Erythroblast (primary cell): ENCODE data around the gene HTRA1.

Experiments
- GATA1 ChIP-seq: IDR thresholded peaks from 2 replicates; pipeline ENCODE4 v1.6.1; 2011; ENCODE audit warnings: low read depth, mild to moderate bottlenecking, control low read depth, low read length, moderate library complexity
- POLR2A ChIP-seq: IDR thresholded peaks from 2 replicates; pipeline ENCODE4 v1.6.1; 2011; ENCODE audit warnings: mild to moderate bottlenecking, low read length

DNA sequence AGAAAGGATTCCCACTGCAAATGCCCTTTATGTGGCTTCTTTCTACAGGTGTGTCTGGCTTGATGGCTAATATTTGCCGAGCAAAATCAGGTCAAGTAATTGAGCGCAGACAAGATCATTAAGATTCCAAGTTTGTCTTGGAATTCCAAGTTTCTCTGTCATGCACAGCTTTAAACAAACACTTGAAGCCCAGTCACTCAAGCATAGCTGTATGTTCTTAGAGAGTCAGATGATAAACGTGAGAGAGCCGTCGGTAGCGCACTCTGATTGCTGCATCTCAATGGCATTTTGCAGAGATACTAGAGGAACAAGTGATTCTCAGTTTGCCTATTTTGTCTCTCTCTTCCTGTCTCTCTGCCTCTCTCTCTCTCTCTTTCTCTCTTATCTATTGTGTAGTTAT lies 99.9 kb downstream of the HTRA1 start:
- TF ChIP-seq POLR2A (no peak), GATA1 (no peak)
